GM19324 (cell line): ENCODE results near the gene RPL9.

ENCODE experiments used
- ATAC-seq: cut with Tn5 transposase; IDR thresholded peaks from one replicate; pipeline ENCODE4 v1.9.1; 2021; ENCODE audit warnings: mild to moderate bottlenecking, moderate library complexity; ENCODE audit not compliant: unreplicated experiment, low FRiP score

Gene RPL9

DNA sequence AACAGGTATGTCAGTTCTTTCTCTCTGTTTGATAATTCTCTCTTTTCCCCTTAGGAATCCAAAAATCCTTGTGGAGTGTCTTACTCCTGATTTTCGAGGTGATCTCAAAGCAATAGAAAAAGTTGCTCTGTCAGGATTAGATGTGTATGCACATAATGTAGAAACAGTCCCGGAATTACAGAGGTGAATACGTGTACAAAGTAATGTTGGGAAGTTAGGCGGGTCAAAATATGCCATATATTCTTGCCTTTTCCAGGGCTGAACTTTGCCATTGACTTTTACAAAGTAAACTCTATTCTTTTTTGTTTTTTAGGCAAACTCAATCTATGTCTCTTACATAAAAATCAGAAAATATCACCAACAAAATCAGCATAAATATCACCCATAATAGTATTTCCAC is 8.7 kb upstream of the RPL9 start:
- ATAC-seq: no peak

- ATAC-seq: no peak
Measured at GRCh38 chr4:39466747-39467146, 8.0 kb upstream of the RPL9 start.

DNA sequence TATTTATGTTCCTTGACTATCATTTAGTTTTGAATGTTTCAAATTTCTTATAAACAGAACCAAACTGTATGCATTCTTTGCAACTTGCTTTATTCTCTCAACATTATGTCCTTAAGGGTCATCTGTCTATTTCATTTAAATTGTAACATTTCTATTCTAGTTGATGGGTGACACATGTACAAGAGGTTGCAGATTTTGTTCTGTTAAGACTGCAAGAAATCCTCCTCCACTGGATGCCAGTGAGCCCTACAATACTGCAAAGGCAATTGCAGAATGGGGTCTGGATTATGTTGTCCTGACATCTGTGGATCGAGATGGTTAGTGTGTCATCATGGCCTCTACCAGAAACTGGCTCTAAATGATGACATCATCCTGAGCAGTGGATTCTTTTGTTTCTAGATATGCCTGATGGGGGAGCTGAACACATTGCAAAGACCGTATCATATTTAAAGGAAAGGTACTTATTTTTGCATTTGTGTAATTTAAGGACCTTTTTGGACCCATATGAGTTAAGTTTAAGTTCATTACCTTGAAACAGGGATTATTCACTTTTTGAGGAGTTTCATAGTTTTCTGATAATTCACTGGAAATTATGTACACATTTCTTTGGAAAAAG is 6.3 kb upstream of the RPL9 start:
- no peak for ATAC-seq

DNA sequence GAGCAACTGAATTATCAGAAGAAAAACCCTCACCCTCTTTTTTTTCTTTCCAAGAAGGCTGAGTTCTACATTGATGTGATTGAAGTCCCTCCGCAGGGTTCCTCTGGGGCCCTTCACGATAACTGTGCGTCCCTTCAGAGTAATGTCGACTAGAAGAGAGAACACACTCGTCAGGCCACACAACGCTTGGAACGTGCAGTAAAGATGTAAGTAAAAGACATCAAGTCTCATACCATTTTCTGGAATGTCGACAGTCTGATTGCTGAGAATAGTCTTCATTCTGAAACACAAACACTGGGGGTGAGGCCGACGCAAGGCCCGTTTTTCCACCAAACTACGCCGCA is 589 bp downstream of the RPL9 start:
- ATAC-seq: peak; percentile 0

DNA sequence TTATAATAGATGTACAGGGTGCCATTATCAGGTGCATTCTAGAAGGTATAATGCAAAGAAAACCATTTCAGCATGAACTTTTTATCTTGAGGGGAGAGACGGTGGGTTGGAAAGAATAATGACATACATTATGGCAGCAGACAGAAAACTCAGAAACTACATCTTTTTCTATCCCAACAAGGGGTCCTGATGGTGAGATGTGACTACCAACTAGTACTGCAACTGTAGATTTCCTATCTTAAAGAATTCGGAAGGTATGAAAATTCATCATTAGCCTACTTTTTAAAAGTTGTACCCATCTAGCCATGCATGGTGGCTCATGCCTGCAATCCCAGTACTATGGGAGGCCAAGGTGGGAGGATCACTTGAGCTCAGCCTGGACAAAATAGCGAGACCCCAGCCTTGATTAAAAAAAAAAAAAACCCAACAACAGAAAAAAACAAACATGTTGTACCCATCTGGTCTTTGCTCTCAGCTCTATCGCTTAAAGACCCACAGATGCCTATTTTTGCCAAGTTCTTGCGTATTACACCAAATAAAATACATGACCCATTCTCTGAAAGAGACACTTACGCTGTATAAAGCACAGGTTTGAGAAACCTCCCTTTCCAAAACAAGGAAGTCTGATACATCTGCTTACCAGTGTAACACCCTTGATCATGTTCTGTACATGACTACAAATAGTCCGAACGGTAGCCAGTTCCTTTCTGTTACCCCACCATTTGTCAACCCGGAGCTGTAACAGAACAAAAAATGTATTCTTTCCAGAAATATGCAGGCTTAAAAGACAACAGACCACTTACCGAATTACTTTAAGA is 1.6 kb downstream of the RPL9 start:
- ATAC-seq: no peak

DNA sequence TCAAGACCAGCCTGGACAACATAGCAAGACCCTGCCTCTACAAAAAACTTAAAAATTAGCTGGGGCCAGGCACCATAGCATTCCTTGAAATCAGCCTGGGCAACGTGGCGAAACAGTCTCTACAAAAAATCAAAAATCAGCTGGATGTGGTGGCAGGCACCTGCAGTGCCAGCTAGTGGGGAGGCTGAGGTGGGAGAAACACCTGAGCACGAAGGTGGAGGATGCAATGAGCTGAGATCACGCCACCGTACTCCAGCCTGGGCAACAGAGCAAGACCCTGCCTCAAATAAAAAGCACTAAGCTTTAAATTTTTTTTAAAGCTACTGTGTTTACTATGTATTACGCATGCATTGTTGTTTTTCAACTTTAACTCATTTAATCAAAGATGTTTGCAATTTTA is 3.2 kb downstream of the RPL9 start:
- ATAC-seq: no peak

DNA sequence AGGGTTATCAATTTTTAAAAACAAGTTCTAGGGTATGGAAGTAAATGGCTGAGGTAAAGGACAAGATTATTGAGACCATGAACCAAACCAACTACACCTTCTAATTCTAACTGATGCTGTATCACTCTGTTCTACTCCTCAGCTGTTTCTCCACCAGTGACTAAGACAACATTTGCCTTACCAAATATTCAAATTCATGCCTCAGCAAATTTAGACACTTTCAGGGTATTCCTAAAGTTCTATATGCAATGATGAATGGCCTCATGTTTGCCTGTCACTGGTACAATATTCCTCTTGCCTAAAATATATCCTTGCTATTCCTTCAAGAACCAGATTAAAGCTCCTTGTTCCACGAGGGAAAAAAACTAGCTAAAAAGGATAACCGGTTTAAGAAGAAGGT is 5.0 kb downstream of the RPL9 start:
- no peak for ATAC-seq

GRCh38 chr4:39452860-39453587 is 5.7 kb downstream of the RPL9 start:
- ATAC-seq: no peak

- ATAC-seq: no peak
Measured at GRCh38 chr4:39452153-39452859, 6.4 kb downstream of the RPL9 start.

DNA sequence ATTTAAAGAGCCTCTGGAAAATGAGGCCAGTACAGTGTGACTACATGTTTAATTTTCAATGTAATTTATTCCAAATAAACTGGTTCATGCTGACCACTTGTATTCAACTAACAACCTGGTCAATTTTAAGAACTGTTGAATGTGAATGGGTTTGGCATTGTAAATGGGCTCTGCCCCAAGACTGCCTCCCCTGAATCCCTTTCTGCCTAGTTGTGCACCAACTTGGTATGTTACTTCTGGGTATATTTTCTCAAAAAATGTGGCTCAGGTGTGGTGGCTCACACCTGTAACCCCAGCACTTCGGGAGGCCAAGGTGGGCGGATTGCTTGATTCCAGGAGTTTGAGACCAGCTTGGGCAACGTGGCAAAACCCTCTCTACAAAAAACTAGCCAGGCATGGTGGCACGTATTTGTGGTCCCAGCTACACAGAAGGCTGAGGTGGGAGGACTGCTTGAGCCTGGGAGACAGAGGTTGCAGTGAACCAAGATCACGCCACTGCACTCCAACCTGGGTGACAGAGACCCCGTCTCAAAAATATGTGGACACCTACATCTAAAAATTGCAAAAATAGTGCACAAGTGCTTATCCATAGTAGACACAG is 7.2 kb downstream of the RPL9 start:
- no peak for ATAC-seq

DNA sequence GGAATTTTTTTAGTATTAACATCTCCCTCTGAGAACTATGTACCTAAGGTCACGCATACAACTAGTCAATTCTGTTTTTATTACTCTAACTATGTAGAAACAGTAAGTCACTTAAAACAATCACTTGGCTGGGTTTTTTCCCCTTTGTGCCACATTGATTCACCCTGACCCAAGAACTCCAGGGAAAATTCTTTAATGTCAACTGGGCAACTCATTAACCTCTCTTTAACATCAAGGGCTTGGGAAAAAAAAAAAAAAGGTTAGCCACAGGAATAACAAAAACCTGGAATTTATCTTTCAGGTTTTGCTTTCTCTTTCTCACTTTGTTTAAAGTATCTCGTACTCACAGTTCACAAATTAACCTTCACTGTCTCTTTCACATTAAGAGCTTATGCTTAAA is 8.1 kb downstream of the RPL9 start:
- ATAC-seq: no peak

DNA sequence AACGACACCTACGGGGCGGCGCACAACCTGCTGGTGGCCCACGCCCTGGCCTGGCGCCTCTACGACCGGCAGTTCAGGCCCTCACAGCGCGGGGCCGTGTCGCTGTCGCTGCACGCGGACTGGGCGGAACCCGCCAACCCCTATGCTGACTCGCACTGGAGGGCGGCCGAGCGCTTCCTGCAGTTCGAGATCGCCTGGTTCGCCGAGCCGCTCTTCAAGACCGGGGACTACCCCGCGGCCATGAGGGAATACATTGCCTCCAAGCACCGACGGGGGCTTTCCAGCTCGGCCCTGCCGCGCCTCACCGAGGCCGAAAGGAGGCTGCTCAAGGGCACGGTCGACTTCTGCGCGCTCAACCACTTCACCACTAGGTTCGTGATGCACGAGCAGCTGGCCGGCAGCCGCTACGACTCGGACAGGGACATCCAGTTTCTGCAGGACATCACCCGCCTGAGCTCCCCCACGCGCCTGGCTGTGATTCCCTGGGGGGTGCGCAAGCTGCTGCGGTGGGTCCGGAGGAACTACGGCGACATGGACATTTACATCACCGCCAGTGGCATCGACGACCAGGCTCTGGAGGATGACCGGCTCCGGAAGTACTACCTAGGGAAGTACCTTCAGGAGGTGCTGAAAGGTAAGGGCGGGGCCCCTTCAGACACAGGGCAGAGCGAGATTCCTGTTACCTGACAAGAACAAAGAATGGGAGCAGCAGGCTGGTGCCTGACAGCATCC is 11.7 kb downstream of the RPL9 start:
- peak; percentile 73 for ATAC-seq

DNA sequence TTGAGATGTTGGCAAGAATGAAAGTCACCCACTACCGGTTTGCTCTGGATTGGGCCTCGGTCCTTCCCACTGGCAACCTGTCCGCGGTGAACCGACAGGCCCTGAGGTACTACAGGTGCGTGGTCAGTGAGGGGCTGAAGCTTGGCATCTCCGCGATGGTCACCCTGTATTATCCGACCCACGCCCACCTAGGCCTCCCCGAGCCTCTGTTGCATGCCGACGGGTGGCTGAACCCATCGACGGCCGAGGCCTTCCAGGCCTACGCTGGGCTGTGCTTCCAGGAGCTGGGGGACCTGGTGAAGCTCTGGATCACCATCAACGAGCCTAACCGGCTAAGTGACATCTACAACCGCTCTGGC is 12.3 kb downstream of the RPL9 start:
- no peak for ATAC-seq

GRCh38 chr4:39442998-39443397 is 15.7 kb downstream of the RPL9 start:
- no peak for ATAC-seq

DNA sequence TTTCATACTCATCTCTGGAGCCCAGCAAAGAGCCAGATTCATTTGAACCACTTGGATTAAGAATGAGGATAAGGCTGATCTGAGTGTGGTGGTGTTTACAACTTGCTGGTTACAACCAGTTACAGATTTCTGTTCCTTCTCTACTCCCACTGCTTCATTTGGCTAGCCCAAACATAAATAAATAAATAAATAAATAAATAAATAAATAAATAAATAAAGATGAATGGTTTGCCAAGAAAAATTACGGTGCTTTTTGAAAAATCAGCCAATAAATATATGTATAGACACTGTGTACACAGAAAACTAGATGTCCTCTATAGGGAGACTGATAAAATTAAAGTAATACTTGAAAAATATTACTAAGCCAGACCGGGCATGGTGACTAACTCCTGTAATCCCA is 17.1 kb downstream of the RPL9 start:
- ATAC-seq: no peak

DNA sequence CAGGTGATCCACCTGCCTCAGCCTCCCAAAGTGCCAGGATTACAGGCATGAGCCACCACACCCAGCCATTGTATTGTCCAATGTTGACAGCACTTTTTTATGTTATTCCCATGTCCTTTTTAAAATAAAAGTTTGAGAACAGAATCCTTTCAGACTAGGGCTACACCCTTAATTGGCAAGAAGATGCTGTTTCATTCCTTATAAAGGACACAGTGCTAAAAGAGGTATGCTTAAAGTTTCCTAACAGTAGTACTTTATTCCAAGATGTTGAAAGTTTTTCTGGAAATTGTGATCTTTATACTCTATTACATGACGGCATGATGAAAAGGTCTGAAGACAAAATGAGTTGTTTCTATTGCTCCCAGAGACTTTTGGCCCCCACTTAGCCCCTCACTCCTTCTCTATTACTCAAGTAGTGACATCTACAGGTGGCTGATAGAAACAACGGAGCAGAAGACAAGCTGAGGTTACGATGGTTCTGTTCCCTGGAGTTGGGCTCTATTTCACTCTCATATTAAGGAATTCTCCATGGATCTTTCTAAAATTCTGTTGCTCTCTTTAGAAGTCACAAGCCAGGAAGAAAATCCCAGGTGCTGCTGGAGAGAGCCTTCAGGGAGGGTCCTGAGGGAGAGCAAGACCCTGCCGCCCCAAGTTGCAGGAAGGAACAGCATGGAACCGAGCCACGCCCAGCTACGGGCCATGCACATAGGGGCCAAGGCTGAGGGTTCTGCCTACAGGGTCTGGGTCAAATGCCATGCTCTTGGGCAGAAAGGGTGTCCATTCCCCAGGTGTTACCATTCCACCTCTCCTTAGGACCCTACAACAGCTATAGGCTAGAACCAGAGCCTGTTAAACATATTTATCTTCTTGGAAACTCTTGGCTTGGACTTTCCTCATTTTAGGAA is 22.8 kb downstream of the RPL9 start:
- no peak for ATAC-seq

- ATAC-seq: no peak
Measured at GRCh38 chr4:39433878-39434492, 24.7 kb downstream of the RPL9 start.

DNA sequence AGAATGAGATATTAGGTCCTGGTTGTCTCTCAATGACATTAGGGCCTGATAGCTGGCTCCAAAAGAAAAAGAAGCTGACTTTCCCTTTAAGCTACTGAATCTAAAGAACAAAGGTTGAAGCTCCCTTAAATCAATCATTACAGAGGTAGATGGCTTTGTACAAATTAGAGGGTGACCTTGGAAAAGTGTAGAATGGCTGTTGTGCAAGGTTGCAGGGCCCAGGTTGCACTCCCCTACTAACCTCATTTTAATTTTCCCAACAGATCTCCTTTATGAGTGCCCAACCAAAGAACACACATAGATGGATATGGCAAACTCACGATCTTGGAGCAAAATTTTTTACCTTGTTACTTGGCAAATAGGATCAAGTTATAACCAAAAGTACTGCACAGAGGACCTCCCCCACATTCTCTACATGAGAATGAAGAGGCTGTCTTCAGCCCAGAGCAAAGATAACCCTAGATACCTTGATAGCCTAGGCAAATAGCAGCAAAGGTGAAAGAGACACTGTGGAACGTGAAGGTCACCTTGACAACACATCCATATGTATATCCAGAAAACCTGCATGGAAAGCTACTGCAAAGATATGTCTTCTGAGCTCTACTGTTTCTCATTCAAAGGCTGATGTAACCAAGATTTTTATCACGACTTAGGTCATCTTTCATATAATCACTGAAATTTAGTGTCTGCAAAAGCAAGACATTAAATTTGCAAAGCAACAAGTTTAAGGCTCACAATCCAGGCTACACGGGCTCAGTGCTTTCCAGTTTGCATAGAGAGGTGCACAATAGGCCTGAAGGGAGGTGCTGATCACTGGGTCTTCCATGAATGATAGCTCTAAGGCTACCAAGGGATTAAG is 29.0 kb downstream of the RPL9 start:
- ATAC-seq: no peak
